NCI-H1048 (cell line): ENCODE measurements around the gene VTA1.
"Not testable (repeated sequence)": the region's sequence is repeated elsewhere in the genome, so short reads cannot be mapped to it uniquely, and the experiment has no call there.

Experiments
- DNase-seq: peaks from one replicate; lab custom pipeline; 2025; lab: John Stamatoyannopoulos, UW

VTA1 gene

GRCh38 chr6:142172758-142173157 lies 25.7 kb downstream of the VTA1 start:
- no peak for DNase-seq

- DNase-seq = no peak
These were observed 26.9 kb downstream of the VTA1 start for GRCh38 chr6:142173980-142174379.

- DNase-seq = no peak
These were observed 27.6 kb downstream of the VTA1 start for GRCh38 chr6:142174703-142175102.

- DNase-seq = no peak
These were observed 31.1 kb downstream of the VTA1 start for GRCh38 chr6:142178129-142178528.

- no peak for DNase-seq
These were observed 34.9 kb downstream of the VTA1 start for GRCh38 chr6:142182004-142182403.

- no peak for DNase-seq
These were observed 36.3 kb downstream of the VTA1 start for GRCh38 chr6:142183351-142183750.

GRCh38 chr6:142184307-142184706 lies 37.2 kb downstream of the VTA1 start:
- no peak for DNase-seq

- no peak for DNase-seq
These were observed 38.6 kb downstream of the VTA1 start for GRCh38 chr6:142185641-142186040.

GRCh38 chr6:142187209-142187608 lies 40.1 kb downstream of the VTA1 start:
- no peak for DNase-seq

GRCh38 chr6:142188341-142188740 lies 41.3 kb downstream of the VTA1 start:
- DNase-seq = not testable (repeated sequence)

- DNase-seq = no peak
These were observed 42.0 kb downstream of the VTA1 start for GRCh38 chr6:142189057-142189456.

GRCh38 chr6:142192343-142192742 lies 45.3 kb downstream of the VTA1 start:
- no peak for DNase-seq

GRCh38 chr6:142193621-142194020 lies 46.6 kb downstream of the VTA1 start:
- no peak for DNase-seq

- no peak for DNase-seq
These were observed 48.9 kb downstream of the VTA1 start for GRCh38 chr6:142195862-142196541.

- DNase-seq = no peak
These were observed 54.0 kb downstream of the VTA1 start for GRCh38 chr6:142200846-142201628.

GRCh38 chr6:142207265-142207877 lies 60.3 kb downstream of the VTA1 start:
- peak; percentile 67 for DNase-seq

GRCh38 chr6:142210606-142211005 lies 63.5 kb downstream of the VTA1 start:
- no peak for DNase-seq

GRCh38 chr6:142213402-142213801 lies 66.3 kb downstream of the VTA1 start:
- no peak for DNase-seq

- DNase-seq = no peak
These were observed 71.4 kb downstream of the VTA1 start for GRCh38 chr6:142218446-142218845.

- DNase-seq = no peak
These were observed 75.0 kb downstream of the VTA1 start for GRCh38 chr6:142222022-142222421.

GRCh38 chr6:142223938-142224337 lies 76.9 kb downstream of the VTA1 start:
- no peak for DNase-seq

GRCh38 chr6:142225115-142225514 lies 78.1 kb downstream of the VTA1 start:
- DNase-seq = no peak

- DNase-seq = no peak
These were observed 78.5 kb downstream of the VTA1 start for GRCh38 chr6:142225552-142225951.
